Measurements from ENCODE around the gene KLHL13. TPM values are rescaled to one million over a fixed set of nuclear protein-coding genes. Genes with fewer than 3 reads are reported as not detected.

KLHL13 gene
- total and polyA plus RNA-seq, 2 of the 8 experiments (the other 6 are each of a cell fraction or from before 2014, with no cell fraction given) = 6.4 to 12.8 TPM

GRCh38 chrX:117969328-117969727 lies 147.3 kb downstream of the KLHL13 start:
- no peak overlapping the region for H4K5ac ChIP-seq (ENCODE audit: insufficient read length, low read depth, low read length)
- H3K4me3 ChIP-seq (ENCODE audit: extremely low read depth in 1 of 4, insufficient read depth in 2 of 4, low read depth in 3 of 4, low read length in 4 of 4) = no peak overlapping the region
- H3K79me2 ChIP-seq (ENCODE audit: control insufficient read depth in 1 of 2, insufficient read depth in 2 of 2, low read length in 2 of 2) = no peaks in the 10 kb centered on the region
- no peak overlapping the region for H4K91ac ChIP-seq (replicated peaks; ENCODE audit: insufficient read length, low read length)
- H3K79me1 ChIP-seq (ENCODE audit: low read depth, low read length) = no peaks in the 10 kb centered on the region
- H2AFZ ChIP-seq (ENCODE audit: low read length) = no peak overlapping the region
- no peak overlapping the region for H2BK5ac ChIP-seq (ENCODE audit: low read depth, low read length)
- H4K20me1 ChIP-seq (replicated peaks in 1 of 2; ENCODE audit: control insufficient read depth in 1 of 2, insufficient read depth in 2 of 2, low read length in 2 of 2) = no peaks in the 10 kb centered on the region
- H3K18ac ChIP-seq (ENCODE audit: extremely low read depth, low read length) = no peak overlapping the region
- H2BK12ac ChIP-seq (ENCODE audit: low read depth, low read length) = no peak overlapping the region
- H3K56ac ChIP-seq (replicated peaks; ENCODE audit: insufficient read length, low read depth, low read length) = no peak overlapping the region
- no peak overlapping the region for H3K4ac ChIP-seq (replicated peaks; ENCODE audit: insufficient read length, low read depth, low read length)
- no peaks in the 10 kb centered on the region for H3K27me3 ChIP-seq (replicated peaks in 1 of 4; ENCODE audit: control insufficient read depth in 3 of 4, extremely low read depth in 1 of 4, insufficient read depth in 3 of 4, low read length in 3 of 4)
- no peak overlapping the region for H2BK120ac ChIP-seq (replicated peaks; ENCODE audit: low read depth, low read length)
- TF ChIP-seq CHD2 (IDR thresholded peaks at IDR 0.05; ENCODE audit: low read length) (no peak), TBP (IDR thresholded peaks at IDR 0.05; ENCODE audit: low read depth, low read length) (no peak), POLR2AphosphoS5 (IDR thresholded peaks at IDR 0.05; ENCODE audit: low read depth, low read length) (no peak), SP4 (IDR thresholded peaks at IDR 0.05; ENCODE audit: low read length) (no peak), RNF2 (IDR thresholded peaks at IDR 0.05; ENCODE audit: borderline replicate concordance, low read depth, low read length, missing control alignments, poor library complexity, severe bottlenecking) (no peak), CREB1 (IDR thresholded peaks at IDR 0.05) (no peak), TAF1 (IDR thresholded peaks at IDR 0.05; ENCODE audit: low read depth, low read length) (no peak), SRF (IDR thresholded peaks at IDR 0.05; ENCODE audit: low read depth, low read length) (no peak), CBX8 (IDR thresholded peaks at IDR 0.05; ENCODE audit: borderline replicate concordance, low read depth, low read length) (no peak), RXRA (IDR thresholded peaks at IDR 0.05; ENCODE audit: insufficient read depth, low read depth, low read length) (no peak), SP2 (IDR thresholded peaks at IDR 0.05; ENCODE audit: low read length) (no peak), CTCF (IDR thresholded peaks at IDR 0.05; ENCODE audit: control extremely low read depth in 1 of 3, insufficient read depth in 1 of 3, low read depth in 1 of 3, low read length in 3 of 3) (no peak)
- TF ChIP-seq, protein P1, sequence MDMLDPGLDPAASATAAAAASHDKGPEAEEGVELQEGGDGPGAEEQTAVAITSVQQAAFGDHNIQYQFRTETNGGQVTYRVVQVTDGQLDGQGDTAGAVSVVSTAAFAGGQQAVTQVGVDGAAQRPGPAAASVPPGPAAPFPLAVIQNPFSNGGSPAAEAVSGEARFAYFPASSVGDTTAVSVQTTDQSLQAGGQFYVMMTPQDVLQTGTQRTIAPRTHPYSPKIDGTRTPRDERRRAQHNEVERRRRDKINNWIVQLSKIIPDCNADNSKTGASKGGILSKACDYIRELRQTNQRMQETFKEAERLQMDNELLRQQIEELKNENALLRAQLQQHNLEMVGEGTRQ (IDR thresholded peaks at IDR 0.05; ENCODE audit: low read length) = no peak
- H3K4me1 ChIP-seq (replicated peaks in 1 of 4; ENCODE audit: control insufficient read depth in 3 of 4, insufficient read depth in 4 of 4, low read length in 3 of 4) = peaks cover 0 to 6% (median 0%) of the 10 kb centered on the region in 4 experiments; a peak in 1 of 7 replicates
- no peaks in the 10 kb centered on the region for H3K23me2 ChIP-seq (ENCODE audit: low read depth, low read length)
- no peaks in the 10 kb centered on the region for H3K9me3 ChIP-seq (ENCODE audit: insufficient read depth in 2 of 2, low read depth in 1 of 2, low read length in 1 of 2)
- no peaks in the 10 kb centered on the region for H3K36me3 ChIP-seq (ENCODE audit: control insufficient read depth in 2 of 4, insufficient read depth in 4 of 4, low read length in 3 of 4)
- H4K8ac ChIP-seq (ENCODE audit: extremely low read depth, insufficient read depth, low read length) = no peak overlapping the region
- no peak for DNase-seq (ENCODE audit: low read depth in 1 of 2, low spot score in 2 of 2)
- no peak overlapping the region for H3K14ac ChIP-seq (ENCODE audit: insufficient read length)
- no peak overlapping the region for H3K27ac ChIP-seq (ENCODE audit: low read depth, low read length)
- FAIRE-seq = no peak
- no peak overlapping the region for H2BK20ac ChIP-seq (ENCODE audit: low read length)
- ChIA-PET CTCF (ENCODE audit: partially characterized antibody) (no interaction called here), POLR2A (ENCODE audit: partially characterized antibody) (no interaction called here)
- H3K4me2 ChIP-seq (ENCODE audit: insufficient read depth in 1 of 2, low read depth in 2 of 2, low read length in 2 of 2) = no peak overlapping the region
- no peak overlapping the region for H3K23ac ChIP-seq (ENCODE audit: insufficient read length)
- H2AK5ac ChIP-seq (ENCODE audit: low read depth, low read length) = no peak overlapping the region
- no peak overlapping the region for H3K9ac ChIP-seq (replicated peaks in 1 of 4; ENCODE audit: extremely low read depth in 1 of 4, low read depth in 3 of 4, low read length in 3 of 4)
- H2BK15ac ChIP-seq (ENCODE audit: low read length) = no peak overlapping the region

Measured in H1 (cell line).